Embryonic facial prominence (tissue), 1 donor: ENCODE measurements around the gene CYBC1.
"Not testable (repeated sequence)": the region's sequence is repeated elsewhere in the genome, so short reads cannot be mapped to it uniquely, and the experiment has no call there.

Experiments used
- DNase-seq: peaks from one replicate; pipeline ENCODE4 v3.0.0-alpha.2; 2016; ENCODE audit errors: extremely low spot score

Gene CYBC1

DNA sequence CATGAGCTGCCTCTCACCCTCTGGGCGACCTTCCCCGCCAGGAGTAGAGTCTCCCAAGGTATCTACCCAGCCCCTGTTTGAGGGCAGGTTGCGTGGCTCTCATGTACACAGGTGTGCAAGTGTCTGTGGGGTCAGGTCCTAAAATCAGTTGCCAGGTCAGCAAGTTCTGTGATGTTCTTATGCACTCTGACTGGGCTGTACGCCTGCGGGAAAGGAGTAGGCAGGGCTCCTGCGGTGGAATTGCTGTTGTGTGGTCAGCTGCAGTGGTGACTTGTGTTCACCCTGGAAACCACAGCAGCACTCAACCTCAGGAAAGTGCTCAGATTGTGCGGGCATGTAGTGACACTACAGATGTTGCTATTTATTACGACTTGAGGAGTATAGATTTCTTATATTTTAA, 27.4 kb upstream of the CYBC1 start:
- no peak for DNase-seq

DNA sequence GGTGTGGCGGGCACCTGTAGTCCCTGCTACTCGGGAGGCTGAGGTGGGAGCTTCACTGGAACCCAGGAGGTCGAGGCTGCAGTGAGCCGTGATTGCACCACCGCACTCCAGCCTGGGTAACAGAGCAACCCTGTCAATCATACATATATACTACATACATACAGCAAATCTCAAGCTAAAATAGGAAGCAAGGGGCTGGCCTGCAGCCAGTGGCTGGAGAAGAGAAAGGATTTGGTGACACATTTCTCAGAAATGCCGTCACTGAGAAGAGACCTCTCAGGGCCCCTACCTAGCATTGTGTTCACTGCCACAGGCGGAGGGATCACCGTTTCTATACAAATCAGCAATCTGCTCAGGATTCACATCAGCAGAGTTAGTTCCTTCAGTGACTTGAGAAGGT, 24.9 kb upstream of the CYBC1 start:
- no peak for DNase-seq

DNA sequence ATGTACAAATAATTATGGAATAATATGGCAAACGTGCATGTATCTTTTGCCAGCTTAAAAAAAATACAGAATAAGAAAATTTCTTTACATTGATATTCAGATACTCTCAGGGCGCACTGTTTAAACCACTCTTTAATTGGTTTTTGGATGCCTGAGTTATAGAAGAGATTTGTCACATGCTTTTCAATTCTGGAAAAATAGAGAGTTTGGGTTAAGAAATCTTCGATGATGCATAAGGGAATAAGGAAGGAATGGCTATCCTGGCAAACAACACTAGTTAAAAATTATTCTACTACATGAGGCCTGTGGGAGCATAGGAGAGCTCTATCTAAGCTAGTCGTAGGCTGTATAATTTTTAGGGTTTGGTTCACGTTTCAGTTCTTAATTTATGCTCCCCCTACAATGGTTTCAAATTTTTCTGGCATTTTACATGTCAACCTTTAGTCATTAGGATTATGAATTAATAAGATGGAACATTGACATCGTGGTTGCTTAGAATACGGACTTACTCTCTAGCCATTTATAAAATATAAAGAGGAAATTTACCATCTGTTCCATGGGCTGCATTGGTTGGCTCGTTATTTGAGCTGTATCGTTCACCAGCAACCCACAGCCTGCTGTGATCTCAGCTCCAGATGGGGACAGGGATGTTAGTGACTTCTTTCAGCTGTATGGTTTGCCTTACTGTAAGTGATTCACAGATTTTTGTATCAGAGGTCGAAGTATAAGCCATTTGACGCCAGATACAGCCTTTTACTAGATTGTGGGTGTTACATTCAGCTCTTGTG, 23.9 kb upstream of the CYBC1 start:
- no peak for DNase-seq

DNA sequence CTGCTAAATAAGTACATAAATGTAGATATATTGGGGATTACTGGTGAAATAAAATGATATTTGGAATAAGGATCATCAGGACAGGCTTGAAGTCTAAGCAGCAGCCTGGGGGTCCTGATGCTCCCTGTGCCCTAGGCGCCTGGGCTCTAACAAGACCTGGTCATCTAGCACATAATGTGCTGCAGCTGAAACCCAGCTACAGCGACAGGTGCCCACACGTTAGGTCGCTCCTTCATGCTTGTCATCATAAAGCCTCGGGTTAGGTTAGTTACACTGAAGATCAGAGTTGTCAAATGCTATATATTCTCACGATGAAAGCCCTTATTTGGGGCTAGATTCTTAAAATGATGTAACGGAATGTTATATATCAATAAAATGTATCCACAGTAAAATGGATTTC, 19.5 kb upstream of the CYBC1 start:
- DNase-seq = no peak

DNA sequence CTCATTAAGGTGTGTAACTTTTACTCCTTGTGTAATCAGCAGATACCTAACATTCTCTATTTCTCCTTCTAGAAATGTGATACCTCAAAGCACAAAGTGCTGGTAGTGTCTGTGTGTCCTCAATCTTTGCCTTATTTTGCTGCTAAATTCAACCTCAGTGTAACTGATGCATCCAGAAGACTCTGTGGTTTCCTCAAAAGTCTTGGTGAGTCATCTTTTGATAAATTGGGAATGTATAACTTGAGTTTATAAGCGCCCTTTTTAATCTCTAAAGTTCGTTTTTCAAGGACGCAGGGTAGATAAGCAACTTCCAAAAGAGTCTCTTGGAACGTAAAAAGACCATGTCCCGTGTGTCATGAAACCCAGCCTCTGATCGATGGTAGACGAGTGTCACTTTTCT, 18.1 kb upstream of the CYBC1 start:
- DNase-seq = no peak

DNA sequence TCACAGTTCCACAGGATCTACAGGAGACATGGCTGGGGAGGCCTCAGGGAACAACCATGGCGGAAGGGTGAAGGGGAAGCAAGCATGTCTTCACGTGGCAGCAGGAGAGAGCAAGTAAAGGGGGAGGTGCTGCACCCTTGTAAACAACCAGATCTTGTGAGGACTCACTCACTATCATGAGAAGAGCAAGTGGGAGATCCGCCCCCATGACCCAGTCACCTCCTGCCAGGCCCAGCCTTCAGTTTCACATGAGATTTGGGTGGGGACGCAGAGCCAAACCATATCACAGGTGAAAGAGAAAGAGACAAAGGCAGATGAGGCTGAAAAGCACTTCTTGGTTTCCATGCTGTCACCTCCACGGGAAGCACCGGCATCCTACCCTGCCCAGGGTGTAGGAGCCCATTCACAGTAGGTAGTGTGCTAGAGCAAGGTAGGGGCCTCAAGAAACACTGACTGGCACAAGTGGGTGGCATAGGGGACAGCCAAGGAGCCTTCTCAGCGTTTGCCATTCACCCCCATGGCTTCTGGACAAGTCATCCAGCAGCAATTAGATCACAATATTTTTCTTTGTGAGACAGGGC, 14.6 kb upstream of the CYBC1 start:
- DNase-seq = no peak

DNA sequence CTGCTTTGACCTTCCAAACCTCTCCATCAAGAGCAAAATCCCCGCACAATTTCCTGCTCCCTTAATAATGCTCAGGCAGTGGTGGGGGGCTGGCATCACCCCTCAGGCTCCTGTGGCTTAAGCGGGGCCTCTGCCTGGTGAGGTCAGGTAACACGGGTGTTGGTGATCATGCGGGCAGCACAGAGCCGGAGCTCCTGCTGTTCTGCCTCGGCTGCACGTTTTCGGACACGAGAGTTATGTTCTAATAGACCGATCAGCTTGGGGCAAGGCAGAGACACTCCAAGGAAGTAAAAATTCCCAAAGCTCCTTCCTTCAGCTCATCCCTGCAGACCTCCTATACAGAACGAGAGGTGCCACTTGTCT, 14.0 kb upstream of the CYBC1 start:
- DNase-seq = no peak

DNA sequence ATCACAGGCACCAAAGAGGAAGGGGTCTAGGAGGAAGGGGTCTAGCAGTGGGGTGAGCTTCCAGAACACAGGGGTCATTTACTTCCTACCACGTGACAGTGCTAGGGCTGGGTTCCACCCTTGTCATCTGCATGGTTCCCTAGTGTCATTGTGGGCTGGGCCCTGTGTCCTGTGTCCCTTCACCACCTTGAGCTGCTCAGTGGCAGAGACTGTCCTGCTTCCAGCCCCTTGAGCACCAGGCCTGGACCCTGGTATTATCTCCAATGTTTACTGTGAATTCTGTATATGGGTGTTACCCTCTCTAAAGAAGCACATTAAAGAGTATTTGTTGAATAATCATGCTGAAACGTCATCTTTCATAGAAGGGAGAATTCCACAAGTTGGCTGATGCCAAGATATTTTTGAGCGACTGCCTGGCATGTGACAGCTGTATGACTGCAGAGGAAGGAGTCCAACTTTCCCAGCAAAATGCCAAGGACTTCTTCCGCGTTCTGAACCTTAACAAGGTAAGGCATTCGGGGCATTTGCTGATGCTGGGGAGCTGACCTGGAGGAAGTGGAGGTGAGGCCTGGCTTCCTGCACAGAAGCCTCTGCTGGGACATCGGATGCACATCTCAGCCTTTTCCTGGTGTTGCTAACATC, 13.5 kb upstream of the CYBC1 start:
- DNase-seq = no peak

DNA sequence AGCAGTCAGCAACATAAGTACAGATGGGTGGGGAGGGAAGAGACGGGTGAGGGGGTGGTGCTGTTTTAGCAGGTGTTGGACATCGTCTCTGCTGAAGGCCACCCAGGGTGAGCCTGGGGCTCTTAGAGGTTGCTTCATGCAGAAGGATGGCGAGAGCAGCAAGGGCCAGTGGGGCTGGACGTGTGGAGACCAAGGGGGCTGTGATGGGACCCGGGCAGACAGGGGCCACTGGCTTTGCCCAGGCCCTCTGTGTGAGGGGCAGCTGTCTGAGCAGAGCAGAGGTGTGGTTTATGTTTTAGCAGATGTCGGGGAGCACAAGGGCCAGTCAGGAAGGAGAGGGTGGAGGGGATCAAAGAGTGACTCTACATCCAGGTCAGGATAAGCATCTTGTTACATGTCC, 12.8 kb upstream of the CYBC1 start:
- no peak for DNase-seq

DNA sequence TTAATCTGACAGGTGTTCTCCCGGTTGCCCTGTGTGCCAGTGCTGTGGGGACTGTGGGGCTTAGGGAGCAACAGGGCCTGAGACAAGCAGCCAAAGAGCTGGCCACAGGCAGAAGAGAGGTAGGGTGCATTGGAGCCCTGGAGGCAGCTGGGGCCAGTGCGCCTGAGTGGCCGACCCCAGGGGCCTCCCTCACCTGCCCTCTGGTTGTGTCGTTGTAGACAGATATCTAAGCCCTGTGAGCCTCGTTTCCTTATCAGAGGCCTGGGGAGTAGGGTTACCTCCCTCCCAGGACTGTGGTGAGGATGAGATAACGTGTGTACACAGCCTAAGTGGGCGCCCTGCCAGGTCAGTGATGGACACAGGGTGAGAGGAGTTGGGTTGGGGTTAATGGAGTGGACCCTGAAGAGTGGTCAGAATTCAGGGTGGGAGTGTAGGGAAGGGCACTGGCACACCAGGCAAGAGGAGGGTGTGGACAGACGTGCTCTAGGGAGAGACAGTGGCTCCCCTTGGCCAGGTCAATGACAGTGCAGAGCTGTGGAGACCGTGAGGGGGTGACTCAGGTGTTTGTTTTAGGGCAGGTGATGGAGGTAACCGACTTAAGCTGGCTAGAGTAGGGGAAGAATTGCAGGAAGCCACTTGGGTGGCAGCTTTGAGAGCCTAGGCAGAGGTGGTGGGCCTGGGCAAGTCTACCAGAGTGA, 11.4 kb upstream of the CYBC1 start:
- DNase-seq = no peak

DNA sequence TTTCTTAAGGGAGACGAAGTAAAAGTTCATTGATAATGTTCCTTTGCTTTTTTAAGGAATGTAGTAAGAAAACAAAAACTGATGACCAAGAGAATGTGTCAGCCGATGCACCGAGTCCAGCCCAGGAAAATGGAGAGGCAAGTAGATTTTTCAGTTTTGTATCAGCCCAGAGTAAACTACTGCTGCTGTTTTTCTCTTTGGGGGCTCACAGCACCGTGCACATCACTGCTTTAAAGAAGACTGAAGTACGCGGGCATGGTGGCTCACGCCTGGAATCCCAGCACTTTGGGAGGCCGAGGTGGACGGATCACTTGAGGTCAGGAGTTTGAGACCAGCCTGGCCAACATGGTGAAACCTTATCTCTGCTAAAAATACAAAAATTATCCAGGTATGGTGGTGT, 9.4 kb upstream of the CYBC1 start:
- not testable (repeated sequence) for DNase-seq

DNA sequence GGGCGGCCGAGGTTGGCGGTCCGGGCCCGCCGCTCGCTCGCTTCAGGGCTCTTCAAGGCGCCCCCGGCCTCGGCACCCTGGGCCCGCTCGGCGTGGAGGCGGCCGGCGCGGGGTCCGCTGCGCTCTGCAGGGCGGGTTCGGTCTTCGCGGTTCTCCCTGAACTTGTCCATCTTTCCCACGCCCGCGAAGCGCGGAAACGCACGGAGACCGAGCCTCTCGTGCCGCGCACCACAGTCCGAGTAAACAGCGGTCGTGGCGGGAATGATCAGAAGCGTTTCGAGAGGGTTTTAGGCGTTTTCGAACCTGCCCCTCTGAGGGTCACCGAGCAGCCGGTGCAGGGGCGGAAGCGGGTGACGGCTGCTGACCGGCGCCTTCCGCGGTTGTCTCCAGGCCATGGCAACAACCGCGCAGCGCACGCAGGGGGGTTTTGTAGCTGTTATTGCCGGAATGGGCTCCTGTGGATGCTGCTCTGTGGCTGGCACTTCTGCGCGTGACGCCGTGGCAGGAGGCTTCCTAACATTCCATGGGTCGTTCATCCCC, 8.4 kb upstream of the CYBC1 start:
- no peak for DNase-seq

DNA sequence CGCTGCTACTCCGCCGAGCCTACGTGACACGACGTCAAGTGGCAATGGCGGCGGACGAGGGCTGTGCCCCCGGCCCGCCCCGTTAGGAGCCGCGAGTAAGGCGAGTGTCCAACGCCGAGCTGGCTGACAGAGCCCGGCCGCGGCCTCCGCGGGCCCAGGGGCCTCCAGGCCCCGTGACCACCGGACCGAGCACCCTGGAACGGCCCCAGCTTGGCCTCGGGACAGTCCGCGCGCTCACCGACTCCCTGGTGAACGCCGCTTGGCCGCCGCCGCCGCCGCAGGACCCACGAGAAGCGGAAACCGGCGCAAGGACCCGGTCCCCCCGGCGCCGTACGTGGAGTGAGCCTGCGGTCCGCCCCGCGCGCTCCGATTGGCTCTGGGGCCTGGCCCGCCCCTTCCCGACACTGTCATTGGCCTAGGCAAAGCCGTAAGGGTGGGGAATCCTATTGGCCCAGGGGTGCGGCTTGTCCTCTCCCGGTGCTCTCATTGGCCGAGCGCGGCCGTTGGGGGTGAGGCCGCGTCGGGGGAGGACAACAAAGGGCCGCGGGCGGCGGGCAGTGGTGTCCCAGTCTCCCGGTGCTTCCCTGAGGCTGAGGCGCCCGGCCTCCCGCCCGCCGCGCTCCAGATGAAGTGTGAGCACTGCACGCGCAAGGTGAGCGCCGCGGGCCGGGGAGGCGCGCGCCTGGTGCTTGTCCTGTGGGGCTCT, 7.8 kb upstream of the CYBC1 start, which contains the start of gene NARF:
TSS of gene NARF (plus strand) at position 563 of the 706 bp plus-strand sequence. CDS start at position 626, 63 bp downstream.
- peak; percentile 97 for DNase-seq

DNA sequence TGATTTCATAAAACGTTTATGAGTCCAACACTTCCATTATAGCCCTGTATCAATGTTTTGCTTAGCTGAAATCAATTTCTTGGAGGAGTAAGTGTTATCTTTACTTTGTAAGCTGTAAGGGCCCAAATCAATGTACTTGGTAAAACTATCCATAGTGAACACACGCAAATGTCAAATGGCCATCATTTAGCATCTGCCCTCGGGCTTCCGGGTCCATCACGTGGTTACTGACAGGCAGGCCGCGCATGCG, 7.3 kb upstream of the CYBC1 start:
- DNase-seq = no peak

DNA sequence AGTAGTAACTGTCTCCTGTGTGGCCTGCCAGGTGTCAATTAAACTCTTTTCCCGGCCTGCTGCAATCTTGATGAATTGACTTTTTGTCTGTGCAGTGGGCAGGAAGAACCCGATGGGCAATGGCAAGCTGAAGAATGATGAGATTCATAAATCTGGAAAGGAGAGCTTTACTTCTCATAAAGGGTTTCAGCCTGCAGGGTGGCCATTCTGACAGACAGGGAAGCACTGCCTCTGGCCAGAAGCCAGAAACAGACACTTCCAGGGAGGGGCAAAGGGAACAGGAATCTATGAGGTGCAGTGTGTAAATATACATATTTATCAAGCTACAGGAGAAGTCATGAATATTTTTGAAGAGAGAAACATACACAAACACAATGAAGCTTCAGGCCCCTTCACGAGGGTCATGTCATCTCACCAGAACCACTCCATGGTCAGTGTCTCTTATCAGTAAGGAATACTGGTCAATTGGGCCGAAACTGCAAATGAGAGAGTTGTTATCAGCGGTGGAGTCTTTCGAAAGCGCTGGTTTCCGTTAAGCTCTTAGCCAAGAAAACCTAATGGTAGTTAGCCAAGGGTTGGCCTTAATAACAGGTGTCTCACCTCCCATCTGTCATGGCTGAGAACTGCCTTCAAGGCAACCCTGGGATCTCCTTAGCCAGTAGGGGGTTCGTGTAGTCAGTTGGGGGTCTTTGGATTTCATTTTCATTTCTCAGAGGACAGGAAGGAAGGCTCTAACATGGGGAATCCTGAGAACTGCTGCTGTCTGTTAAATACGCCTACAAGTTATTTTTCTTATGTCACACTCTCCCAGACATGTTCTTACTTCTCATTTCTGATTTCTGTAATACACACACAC, 6.7 kb upstream of the CYBC1 start:
- DNase-seq = no peak

DNA sequence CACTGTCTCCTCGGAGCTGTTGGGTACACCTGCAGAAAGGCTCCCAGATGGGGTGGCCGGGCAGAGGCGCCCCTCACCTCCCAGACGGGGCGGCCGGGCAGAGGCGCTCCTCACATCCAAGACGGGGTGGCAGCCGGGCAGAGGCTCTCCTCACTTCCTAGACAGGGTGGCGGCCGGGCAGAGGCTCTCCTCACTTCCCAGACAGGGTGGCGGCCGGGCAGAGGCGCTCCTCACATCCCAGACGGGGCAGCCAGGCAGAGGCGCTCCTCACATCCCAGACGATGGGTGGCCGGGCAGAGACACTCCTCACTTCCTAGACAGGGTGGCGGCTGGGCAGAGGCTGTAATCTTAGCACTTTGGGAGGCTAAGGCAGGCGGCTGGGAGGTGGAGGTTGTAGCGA, 3.2 kb upstream of the CYBC1 start:
- DNase-seq = not testable (repeated sequence)

DNA sequence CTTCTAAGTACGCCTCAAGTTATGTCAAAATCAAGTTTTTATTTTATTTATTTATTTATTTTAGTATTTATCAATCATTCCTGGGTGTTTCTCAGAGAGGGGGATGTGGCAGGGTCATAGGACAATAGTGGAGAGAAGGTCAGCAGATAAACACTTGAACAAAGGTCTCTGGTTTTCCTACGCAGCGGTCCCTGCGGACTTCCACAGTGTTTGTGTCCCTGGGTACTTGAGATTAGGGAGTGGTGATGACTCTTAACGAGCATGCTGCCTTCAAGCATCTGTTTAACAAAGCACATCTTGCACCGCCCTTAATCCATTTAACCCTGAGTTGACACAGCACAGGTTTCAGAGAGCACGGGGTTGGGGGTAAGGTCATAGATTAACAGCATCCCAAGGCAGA, 2.6 kb upstream of the CYBC1 start:
- not testable (repeated sequence) for DNase-seq

DNA sequence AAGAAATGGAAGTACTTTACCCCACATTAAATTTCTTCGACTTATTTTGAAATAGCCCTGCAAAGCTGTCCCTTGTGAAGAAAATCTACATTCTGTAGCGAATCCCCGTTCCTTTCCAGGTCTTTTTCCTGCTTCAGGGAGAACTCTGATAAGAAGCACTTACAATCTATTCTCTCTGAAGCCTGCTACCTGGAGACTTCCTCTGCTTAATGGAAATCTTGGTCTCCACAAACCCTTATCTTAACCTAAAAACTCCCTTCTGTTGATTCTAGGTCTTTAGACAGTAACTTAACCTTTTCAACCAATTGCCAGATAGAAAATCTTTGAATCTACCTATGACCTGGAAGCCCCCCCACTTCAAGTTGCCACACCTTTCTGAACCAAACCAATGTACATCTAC, 1.6 kb upstream of the CYBC1 start:
- no peak for DNase-seq

DNA sequence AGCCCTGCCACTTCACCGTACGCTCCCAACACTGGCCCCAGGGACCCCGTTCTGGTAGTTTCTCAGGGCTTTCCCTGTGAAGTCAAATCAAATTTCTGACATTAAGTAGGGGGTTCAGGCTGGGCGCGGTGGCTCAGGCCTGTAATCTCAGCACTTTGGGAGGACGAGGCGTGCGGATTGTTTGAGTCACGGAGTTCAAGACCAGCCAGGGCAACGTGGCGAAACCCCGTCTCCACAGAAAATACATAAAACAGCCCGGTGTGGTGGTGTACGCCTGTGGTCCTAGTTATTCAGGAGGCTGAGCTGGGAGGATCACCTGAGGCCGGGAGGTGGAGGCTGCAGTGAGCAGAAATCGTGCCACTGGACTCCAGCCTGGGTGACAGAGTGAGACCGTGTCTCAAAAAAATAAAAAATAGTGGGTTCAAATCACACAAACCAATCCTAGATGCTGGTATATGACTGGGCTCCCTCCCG, 632 bp downstream of the CYBC1 start:
- no peak for DNase-seq

DNA sequence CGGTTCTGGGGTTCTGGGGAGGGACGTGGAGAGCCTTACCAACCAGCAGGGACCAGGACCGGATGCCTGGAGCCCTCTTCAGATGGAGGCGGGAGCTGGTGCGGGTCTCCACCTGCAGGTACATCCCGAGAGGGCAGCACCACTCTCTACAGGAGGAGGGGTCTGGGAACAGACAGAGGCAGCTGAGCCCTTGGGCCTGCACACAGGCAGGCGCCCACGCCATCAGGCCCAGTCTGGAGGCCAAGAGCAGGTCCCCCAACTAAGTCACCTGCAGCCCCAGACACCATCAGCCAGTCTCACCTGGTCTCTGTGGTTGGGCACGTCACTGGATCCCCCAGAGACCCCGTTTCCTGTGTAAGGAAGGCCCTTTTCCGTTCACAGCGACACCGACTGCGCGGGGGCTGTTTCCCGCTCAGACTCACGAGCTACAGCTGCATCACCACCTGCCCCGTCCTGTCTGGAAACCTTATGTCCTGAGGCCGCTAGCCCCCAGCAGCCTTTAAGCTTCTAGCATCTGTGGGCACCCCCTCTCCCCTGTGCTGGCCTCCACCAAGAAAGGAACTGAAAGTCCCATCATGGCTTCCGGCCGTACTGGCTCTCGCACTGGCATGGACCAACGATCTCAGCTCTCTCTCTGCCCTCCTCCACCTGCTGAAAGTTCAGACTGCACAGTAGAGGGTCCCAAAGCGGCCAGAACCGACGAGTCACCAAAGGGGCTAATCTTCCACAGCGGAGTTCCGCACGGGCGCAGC, 1.2 kb downstream of the CYBC1 start:
- no peak for DNase-seq
